Measurements from ENCODE around the gene PAGE4. TPM values are rescaled to one million over a fixed set of nuclear protein-coding genes. Genes with fewer than 3 reads are reported as not detected.

PAGE4 gene
- total and polyA plus RNA-seq, 8 donors: not detected

DNA sequence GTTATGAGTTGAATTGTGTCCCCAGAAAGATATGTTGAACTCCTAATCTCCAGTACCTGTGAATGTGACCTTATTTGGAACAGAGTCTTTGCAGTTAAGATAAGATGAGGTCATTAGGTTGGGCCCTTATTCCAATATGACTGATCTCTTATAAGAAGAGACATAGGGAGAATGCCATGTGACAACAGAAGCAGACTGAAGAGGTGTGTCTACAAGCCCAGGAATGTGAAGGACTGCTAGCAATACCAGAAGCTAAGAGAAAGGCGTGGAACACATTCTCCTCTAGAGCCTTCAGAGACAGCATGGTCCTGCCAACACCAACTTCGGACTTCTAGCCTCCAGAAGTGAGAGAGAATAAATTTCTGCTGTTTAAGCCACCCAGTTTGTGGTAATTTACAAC, 27.7 kb downstream of the PAGE4 start:
- WGBS, 5 donors: 54 to 87% (median 69%) methylated on average over 2 of the region's 2 CpGs
- TF ChIP-seq POLR2A (IDR thresholded peaks at IDR 0.05) (no peak), POLR2AphosphoS5 (IDR thresholded peaks at IDR 0.05) (no peak), EP300 (IDR thresholded peaks at IDR 0.05) (no peak)
- TF ChIP-seq, protein P1, sequence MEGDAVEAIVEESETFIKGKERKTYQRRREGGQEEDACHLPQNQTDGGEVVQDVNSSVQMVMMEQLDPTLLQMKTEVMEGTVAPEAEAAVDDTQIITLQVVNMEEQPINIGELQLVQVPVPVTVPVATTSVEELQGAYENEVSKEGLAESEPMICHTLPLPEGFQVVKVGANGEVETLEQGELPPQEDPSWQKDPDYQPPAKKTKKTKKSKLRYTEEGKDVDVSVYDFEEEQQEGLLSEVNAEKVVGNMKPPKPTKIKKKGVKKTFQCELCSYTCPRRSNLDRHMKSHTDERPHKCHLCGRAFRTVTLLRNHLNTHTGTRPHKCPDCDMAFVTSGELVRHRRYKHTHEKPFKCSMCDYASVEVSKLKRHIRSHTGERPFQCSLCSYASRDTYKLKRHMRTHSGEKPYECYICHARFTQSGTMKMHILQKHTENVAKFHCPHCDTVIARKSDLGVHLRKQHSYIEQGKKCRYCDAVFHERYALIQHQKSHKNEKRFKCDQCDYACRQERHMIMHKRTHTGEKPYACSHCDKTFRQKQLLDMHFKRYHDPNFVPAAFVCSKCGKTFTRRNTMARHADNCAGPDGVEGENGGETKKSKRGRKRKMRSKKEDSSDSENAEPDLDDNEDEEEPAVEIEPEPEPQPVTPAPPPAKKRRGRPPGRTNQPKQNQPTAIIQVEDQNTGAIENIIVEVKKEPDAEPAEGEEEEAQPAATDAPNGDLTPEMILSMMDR (IDR thresholded peaks at IDR 0.05): no peak
- intact Hi-C loops (cut with DNase I; ENCODE audit: low total_unique reads): no loop called here

DNA sequence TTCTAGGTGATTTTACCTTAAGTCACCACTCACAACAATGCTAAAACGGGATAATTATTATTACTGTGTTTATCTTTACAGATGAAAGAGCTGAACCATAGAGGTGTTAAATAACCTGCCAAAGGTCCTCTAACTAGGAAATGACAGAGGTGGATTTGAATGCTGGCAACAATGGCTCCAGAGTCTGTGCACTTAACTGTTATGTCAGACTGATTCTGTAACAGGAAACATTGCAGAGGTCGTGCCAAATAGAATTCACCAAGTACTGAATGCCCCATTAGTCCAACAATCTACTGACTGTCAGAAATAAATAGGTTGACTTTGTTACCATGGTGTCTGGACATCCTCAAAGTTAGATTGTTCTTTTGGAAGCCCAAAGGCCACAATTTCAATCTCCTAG, 29.2 kb downstream of the PAGE4 start:
- intact Hi-C loops (cut with DNase I; ENCODE audit: low total_unique reads): no loop called here
- TF ChIP-seq EP300 (IDR thresholded peaks at IDR 0.05) (no peak), POLR2AphosphoS5 (IDR thresholded peaks at IDR 0.05) (no peak), POLR2A (IDR thresholded peaks at IDR 0.05) (no peak)
- TF ChIP-seq, protein P1 (IDR thresholded peaks at IDR 0.05): no peak
- DNase-seq: peak in 1 of 2 donors; percentile 16
- H3K9me3 ChIP-seq: peaks cover 0 to 4% (median 0%) of the 10 kb centered on the region in 4 donors
- no peak overlapping the region for H3K27ac ChIP-seq
- no peaks in the 10 kb centered on the region for H3K4me1 ChIP-seq
- WGBS, 5 donors: 43 to 59% (median 49%) methylated on average over 2 of the region's 2 CpGs
- peaks cover 0 to 3% (median 0%) of the 10 kb centered on the region in 3 donors for H3K27me3 ChIP-seq
- no peaks in the 10 kb centered on the region for H3K36me3 ChIP-seq
- no peak overlapping the region for H3K4me3 ChIP-seq

More for the DNA sequence above, 27.7 kb downstream of the PAGE4 start:
- Histone ChIP-seq H3K9me3 (peaks cover 0 to 4% (median 0%) of the 10 kb centered on the region in 4 donors), H3K36me3 (no peaks in the 10 kb centered on the region), H3K4me1 (no peaks in the 10 kb centered on the region), H3K27ac (no peak overlapping the region), H3K4me3 (no peak overlapping the region), H3K27me3 (peaks cover 0 to 3% (median 0%) of the 10 kb centered on the region in 3 donors)
- DNase-seq: no peak

DNA sequence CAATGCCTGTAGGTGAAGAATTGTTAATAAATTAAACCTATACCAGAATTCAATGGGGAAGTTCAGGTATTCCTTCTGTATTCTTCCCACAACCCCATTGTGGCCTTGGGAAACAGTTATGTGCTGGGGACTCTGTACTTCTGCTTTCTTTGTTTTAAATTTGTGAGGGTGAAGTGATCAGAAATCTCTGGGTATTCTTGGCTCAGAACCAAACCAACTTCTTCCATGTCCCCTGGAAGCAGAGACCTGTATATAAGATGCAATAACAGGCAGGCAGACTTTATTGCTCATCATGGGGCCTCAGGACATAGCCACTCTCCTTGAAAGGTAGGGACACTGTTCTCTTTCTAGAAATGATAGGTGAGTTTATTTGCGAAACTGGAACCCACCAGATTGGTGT, 30.4 kb downstream of the PAGE4 start:
- 79 to 100% (median 88%) methylated on average over 1 of the region's 1 CpG for WGBS, 5 donors
- H3K27me3 ChIP-seq: no peaks in the 10 kb centered on the region
- H3K36me3 ChIP-seq: no peaks in the 10 kb centered on the region
- no peaks in the 10 kb centered on the region for H3K4me1 ChIP-seq
- peaks cover 0 to 4% (median 0%) of the 10 kb centered on the region in 4 donors for H3K9me3 ChIP-seq
- intact Hi-C loops (cut with DNase I; ENCODE audit: low total_unique reads): no loop called here
- DNase-seq: no peak
- H3K27ac ChIP-seq: no peak overlapping the region
- TF ChIP-seq, protein P1 (IDR thresholded peaks at IDR 0.05): no peak
- TF ChIP-seq POLR2AphosphoS5 (IDR thresholded peaks at IDR 0.05): no peak
- no peak for TF ChIP-seq EP300 (IDR thresholded peaks at IDR 0.05)
- no peak for TF ChIP-seq POLR2A (IDR thresholded peaks at IDR 0.05)
- no peak overlapping the region for H3K4me3 ChIP-seq

DNA sequence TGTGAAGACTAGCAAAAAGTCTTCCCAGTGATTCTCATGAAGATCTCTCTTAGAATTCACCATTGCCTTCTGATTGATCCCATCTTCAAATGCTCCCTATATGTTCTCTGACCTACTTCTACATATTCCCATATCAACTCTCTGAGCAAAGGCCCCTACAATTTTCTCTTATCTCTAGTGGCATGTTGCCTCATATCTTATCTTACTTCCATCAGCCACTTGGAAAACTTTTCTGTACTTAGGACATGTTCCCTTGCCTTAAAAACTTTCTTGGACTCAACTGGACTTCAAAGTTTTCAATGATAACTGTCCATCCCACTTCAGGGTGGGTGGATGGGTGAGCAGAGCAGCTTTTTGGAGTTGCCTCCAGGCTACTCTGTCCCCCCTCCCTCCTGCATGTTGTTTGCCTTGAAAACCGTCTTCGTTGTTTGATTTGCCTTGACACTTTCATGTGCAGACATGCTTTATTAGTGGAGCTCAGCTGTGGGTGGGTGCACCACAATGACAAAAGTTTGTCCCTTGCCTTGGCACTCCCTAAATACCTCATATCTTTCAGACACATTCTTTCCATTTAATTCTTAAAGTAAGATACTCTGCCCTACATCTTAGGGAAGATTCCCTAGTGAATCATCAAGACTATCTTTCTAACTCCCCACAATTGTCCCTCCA, 31.9 kb downstream of the PAGE4 start:
- no peak for DNase-seq
- Histone ChIP-seq H3K4me3 (no peak overlapping the region), H3K4me1 (no peaks in the 10 kb centered on the region), H3K27me3 (no peaks in the 10 kb centered on the region), H3K27ac (no peak overlapping the region), H3K9me3 (no peaks in the 10 kb centered on the region), H3K36me3 (no peaks in the 10 kb centered on the region)
- intact Hi-C loops (cut with DNase I; ENCODE audit: low total_unique reads): no loop called here
- WGBS, 5 donors: 48 to 66% (median 53%) methylated on average over 2 of the region's 2 CpGs
- TF ChIP-seq EP300 (IDR thresholded peaks at IDR 0.05) (no peak), POLR2A (IDR thresholded peaks at IDR 0.05) (no peak), POLR2AphosphoS5 (IDR thresholded peaks at IDR 0.05) (no peak)
- TF ChIP-seq, protein P1 (IDR thresholded peaks at IDR 0.05): no peak
